Measurements from ENCODE around the gene OPHN1. TPM values are rescaled to one million over a fixed set of nuclear protein-coding genes. Genes with fewer than 3 reads are reported as not detected.
"Not testable (repeated sequence)": the region's sequence is repeated elsewhere in the genome, so short reads cannot be mapped to it uniquely, and the experiment has no call there.

Gene OPHN1
- total and polyA plus RNA-seq, 12 donors: 1.2 to 9.1 (median 5.2) TPM

DNA sequence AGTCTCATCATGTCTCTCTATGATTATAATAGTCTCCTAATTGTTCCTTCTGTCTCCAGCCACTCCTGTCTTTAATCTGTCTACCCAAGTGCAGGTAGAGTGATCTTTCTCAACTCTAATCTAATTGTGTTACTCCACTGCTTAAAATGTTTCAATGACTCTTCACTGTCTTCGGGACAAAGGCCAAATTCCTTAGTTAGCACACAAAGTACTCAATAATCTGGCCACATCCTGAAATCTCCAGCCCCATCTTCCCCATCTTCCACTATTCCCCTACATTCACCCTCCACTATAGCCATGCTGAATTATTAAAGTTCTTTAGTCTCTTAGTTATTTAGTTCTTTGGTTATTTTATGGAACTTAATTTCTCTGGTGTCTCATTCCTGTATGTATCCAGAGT lies 353.3 kb downstream of the OPHN1 start:
- Histone ChIP-seq H3K27ac (no peak overlapping the region), H3K27me3 (no peaks in the 10 kb centered on the region), H3K4me1 (replicated peaks in 1 of 2) (no peaks in the 10 kb centered on the region), H3K4me3 (no peak overlapping the region), H3K36me3 (replicated peaks in 1 of 2) (no peaks in the 10 kb centered on the region), H3K9me3 (replicated peaks in 1 of 3) (no peaks in the 10 kb centered on the region)
- 57 to 74% (median 66%) methylated on average over 1 of the region's 1 CpG for whole genome bisulfite sequencing, 4 donors
- intact Hi-C loops (cut with DNase I): no loop called here
- no peak for DNase-seq
- no peak for TF ChIP-seq POLR2A (IDR thresholded peaks at IDR 0.05)
- TF ChIP-seq, protein P1, sequence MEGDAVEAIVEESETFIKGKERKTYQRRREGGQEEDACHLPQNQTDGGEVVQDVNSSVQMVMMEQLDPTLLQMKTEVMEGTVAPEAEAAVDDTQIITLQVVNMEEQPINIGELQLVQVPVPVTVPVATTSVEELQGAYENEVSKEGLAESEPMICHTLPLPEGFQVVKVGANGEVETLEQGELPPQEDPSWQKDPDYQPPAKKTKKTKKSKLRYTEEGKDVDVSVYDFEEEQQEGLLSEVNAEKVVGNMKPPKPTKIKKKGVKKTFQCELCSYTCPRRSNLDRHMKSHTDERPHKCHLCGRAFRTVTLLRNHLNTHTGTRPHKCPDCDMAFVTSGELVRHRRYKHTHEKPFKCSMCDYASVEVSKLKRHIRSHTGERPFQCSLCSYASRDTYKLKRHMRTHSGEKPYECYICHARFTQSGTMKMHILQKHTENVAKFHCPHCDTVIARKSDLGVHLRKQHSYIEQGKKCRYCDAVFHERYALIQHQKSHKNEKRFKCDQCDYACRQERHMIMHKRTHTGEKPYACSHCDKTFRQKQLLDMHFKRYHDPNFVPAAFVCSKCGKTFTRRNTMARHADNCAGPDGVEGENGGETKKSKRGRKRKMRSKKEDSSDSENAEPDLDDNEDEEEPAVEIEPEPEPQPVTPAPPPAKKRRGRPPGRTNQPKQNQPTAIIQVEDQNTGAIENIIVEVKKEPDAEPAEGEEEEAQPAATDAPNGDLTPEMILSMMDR (IDR thresholded peaks at IDR 0.05): no peak

DNA sequence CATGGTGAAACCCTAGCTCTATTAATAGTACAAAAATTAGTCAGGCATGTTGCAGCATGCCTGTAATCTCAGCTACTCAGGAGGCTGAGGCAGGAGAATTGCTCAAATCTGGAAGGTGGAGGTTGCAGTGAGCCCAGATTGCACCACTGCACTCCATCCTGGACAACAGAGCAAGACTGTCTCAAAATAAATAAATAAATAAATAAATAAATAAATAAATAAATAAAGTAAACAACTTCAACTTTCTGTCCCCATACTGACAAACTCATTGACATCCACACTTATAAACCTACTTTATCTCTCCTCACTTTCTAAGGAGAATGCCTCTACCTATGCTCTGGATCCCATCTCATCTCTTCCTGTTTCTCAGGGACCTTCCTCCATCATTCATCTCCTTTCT lies 354.5 kb downstream of the OPHN1 start:
- H3K36me3 ChIP-seq (replicated peaks in 1 of 2); H3K4me3 ChIP-seq; DNase-seq; H3K9me3 ChIP-seq (replicated peaks in 1 of 3); intact Hi-C loops (cut with DNase I); H3K27ac ChIP-seq; H3K4me1 ChIP-seq (replicated peaks in 1 of 2); H3K27me3 ChIP-seq: not testable (repeated sequence)

DNA sequence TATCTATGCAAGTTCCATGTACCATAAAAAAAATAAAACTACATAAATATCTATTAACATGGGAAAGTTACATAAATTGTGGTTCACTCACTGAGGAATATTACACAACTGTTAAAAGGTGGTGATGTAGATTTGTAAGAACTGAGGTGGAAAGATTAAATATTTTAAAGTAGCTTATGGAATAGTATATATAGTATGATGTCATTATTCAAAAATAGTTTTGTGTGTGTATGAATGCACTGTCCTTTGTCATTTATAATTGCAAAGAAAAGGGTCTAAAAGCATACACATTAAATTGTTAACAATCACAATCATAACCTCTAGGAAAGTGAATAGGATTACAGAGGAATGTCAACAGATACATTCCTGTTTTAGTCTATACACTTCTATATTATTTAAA lies 355.9 kb downstream of the OPHN1 start:
- TF ChIP-seq POLR2A (IDR thresholded peaks at IDR 0.05): no peak
- TF ChIP-seq, protein P1 (IDR thresholded peaks at IDR 0.05): no peak
- Histone ChIP-seq H3K27me3 (no peaks in the 10 kb centered on the region), H3K27ac (no peak overlapping the region), H3K36me3 (replicated peaks in 1 of 2) (no peaks in the 10 kb centered on the region), H3K4me3 (no peak overlapping the region), H3K4me1 (replicated peaks in 1 of 2) (no peaks in the 10 kb centered on the region), H3K9me3 (replicated peaks in 1 of 3) (no peaks in the 10 kb centered on the region)
- DNase-seq: no peak
- intact Hi-C loops (cut with DNase I): no loop called here

DNA sequence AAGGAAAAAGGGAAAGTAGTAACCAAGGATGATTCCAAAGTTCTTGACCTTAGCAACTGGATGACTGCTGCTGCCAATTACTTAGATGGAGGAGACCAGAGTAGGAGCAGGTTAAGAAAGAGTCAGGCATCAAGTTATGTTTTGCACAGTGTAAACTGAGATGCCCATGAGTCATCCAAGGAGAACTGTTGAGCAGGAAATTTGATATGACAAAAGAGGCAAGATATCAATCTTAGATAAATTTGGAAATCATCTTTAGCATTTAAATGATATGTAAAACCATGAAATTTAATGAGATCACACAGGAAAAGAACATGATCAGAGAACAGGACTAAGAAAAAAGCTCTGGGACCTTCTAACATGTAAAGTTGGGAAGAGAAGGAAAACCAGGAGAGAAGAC lies 361.3 kb downstream of the OPHN1 start:
- no peak for DNase-seq
- Histone ChIP-seq H3K36me3 (replicated peaks in 1 of 2) (no peaks in the 10 kb centered on the region), H3K27ac (no peak overlapping the region), H3K4me1 (replicated peaks in 1 of 2) (no peaks in the 10 kb centered on the region), H3K9me3 (replicated peaks in 1 of 3) (no peaks in the 10 kb centered on the region), H3K4me3 (no peak overlapping the region), H3K27me3 (no peaks in the 10 kb centered on the region)
- intact Hi-C loops (cut with DNase I): no loop called here
- TF ChIP-seq, protein P1 (IDR thresholded peaks at IDR 0.05): no peak
- TF ChIP-seq POLR2A (IDR thresholded peaks at IDR 0.05): no peak

DNA sequence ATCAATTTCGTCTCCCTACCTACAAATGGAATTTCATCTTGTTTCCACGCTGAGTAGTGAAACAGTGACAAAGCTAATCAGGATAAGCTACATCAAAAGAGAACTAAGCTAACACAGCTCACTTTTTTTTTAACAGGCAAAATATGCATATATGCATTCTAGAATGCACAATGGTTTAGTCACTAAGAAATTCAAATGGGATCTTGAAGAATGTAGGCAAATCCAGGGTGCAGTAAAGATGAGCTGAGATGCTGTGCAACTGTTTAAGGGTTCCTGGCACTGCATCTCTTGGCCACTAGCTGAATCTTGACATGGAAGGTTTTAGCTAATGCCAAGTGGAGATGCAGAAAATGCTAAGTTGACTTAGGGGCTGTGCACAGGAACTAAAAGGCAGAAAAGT lies 363.2 kb downstream of the OPHN1 start:
- DNase-seq; H3K4me1 ChIP-seq (replicated peaks in 1 of 2); H3K27me3 ChIP-seq; H3K27ac ChIP-seq; H3K9me3 ChIP-seq (replicated peaks in 1 of 3); intact Hi-C loops (cut with DNase I); H3K4me3 ChIP-seq; H3K36me3 ChIP-seq (replicated peaks in 1 of 2): not testable (repeated sequence)
- 62 to 93% (median 79%) methylated on average over 2 of the region's 2 CpGs for WGBS, 4 donors

DNA sequence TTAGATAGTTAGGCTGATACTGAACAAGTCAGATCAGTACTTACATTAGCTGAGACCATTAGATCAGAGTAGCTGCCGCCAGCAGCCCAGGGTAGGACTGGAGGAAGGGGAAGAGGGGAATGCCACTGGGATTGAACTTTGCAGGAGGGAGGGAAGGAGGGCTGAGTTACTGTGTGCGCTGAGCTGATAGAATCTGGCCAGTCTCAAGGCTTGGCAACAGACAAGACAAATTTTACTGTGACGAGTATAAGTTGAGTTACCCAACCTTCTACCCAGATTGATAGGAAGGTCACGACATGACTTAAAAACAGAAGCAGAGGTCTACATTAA lies 372.1 kb downstream of the OPHN1 start:
- TF ChIP-seq, protein P1 (IDR thresholded peaks at IDR 0.05): no peak
- peak in 1 of 2 donors; percentile 46 for TF ChIP-seq POLR2A (IDR thresholded peaks at IDR 0.05)
- Histone ChIP-seq H3K9me3 (replicated peaks in 1 of 3) (no peaks in the 10 kb centered on the region), H3K4me3 (no peak overlapping the region), H3K27ac (peak overlapping the region in 4 of 5 donors; percentile 11 to 72 (median 33)), H3K27me3 (no peaks in the 10 kb centered on the region), H3K4me1 (replicated peaks in 1 of 2) (no peaks in the 10 kb centered on the region), H3K36me3 (replicated peaks in 1 of 2) (no peaks in the 10 kb centered on the region)
- intact Hi-C loops (cut with DNase I): no loop called here
- peak in 6 of 7 donors; percentile 9 to 56 (median 40) for DNase-seq
- WGBS, 4 donors: 22 to 44% (median 37%) methylated on average over 4 of the region's 4 CpGs

Data from adrenal gland (tissue), 12 donors.